Measurements from ENCODE around the gene RAB3B.
"Not testable (repeated sequence)": the region's sequence is repeated elsewhere in the genome, so short reads cannot be mapped to it uniquely, and the experiment has no call there.

RAB3B gene

DNA sequence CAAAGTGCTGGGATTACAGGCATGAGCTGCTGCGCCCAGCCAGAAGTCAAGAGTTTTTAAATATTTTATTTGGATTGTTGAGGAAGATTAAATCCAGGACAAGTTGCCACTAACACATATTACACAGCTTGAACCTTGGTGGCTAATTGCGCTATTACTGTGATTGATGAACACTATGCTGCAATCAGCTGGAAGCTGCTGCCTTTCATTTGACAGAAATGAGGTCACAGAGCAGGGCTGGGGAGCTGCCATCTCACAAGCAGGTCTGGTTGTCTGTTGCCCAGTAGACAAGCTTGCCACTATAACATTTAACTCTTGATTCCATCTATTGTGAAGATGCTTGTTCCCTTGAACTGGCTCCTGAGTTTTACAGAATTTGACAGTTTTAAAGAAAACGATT, 74.5 kb downstream of the RAB3B start:
- DNase-seq: no peak

DNA sequence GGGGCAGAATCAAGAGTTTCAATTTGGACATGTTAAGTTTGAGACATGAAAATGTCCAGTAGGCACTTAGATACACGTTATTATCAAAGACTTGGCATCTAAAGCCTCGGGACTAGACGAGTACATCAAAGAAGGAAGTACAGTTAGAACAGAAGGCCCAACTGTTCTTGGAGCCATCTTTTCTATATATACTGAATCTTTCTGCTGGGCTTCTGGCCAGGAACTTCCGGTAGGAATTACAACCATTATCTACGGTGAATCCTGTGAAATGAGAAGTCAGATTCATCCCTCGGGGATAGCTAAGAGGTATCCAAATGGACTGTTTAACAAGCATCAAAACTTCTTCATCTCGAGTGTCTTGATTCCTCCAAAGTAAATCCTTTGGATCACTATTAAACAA, 77.6 kb downstream of the RAB3B start:
- DNase-seq: no peak

DNA sequence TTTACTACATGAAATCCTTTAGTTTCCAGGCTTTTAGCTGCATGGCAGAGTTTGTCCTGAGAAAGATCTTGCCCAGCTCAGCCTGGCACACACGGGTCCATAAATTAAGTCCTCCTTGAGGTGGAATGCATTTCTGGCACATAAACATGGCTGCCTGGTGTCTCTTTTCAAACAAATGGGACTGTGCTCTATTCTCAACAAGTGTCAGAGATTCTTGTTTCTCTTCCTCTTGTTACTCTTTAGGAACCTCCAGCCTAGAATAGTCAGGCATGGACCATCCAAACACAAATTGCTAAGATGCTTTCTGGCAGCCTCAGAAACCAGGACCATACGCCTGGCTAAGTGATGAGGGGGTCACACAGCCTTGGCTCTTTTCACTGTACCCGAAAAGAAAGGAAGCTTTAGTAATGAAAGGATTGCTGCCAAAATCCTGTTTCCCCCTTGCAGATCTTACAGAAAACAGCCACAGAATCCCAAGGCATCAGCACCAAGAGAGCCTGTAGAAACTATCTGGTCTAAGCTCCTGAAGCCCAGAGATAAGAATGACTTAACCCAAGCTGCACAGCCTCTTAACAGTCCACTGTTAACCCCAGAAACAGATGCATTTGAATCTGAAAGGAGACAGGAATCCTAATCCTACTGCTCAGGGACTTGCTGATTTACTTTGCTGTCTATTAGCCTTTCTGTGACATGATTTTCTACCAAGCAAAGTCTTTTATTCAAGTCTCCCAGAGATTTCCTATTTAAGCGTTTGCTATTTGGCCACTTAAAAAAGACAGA, 80.1 kb downstream of the RAB3B start:
- no peak for DNase-seq

DNA sequence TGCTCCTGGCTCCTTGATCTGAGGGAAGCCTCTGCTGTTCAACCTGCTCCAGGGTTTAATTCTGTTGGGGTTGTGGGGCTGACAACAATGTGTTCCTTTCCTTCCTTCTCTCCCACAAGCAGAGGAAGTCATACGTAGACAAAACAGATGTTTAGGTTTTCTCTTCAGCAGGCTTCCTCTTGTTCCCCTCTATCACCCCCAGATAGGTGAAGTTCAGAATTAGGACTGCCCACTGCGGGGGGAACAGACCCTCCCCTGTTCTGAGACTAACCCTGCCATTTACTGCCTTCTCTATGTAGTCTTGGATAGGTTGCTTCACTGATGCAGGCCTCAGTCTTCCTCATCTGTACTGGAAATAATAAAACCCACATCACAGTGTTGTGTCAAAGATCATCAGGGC, 82.0 kb downstream of the RAB3B start:
- DNase-seq: no peak

DNA sequence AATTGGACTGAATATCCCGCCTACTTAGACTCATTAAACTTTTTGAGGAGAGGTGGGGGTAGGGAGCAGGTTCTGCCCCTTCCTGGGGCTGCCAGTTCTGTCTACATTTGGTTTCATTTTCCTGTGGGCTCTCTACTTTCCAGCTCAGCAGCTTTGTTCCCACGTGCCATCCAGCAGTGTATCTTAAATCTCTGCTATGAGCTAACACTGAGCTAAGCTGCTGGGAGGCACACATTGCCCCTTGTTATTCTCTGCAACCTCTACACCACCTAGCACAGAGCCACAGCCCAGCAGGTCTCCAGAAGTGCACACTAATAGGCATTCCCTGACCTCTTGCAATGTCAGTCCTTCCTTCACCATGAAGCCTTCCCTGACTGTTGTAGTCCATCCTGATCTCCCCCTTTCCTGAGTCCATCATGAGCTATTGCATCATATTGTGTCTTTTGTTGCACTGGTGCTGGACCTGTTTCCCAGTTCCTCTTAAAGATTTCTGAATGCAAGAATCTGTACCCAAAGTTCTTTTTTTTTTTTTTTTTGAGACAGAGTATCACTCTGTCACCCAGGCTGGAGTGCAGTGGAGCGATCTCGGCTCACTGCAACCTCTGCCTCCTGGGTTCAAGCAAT, 83.3 kb downstream of the RAB3B start:
- no peak for DNase-seq

DNA sequence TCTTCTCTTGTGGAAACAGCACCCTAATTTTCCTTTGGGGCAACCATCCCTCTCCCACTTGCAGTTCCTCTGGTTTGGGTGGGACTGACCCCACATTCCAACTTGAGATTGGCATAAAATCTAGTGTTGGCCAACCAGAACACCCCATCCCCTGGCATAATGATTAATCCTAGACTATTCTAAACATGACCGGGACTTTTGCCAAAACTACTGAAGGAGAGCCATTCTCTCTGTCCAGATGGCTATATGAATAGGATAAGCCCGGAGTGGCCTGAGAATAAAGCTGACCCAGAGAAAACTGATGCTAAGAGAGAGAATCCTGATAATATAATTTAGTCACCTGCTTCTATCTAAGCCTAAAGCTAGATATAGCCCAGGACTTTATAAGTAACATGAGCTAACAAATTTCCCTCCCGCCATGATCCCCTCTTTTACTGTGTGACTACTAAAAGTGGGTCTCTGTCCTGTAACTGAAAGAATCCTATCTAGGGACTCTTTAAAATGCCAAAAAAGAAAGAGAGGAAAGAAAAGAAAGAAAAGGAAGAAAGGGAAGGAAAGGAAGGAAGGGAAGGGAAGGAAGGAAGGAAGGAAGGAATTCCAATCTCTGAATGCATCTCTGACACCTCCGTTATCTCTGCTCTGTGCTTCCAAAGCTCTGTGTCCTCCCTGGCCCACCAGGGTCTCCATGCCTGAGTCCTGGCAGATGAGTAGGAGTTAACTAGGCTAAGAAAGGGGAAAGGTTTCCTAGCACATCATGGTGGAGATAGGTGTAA, 84.0 kb downstream of the RAB3B start:
- peak; percentile 66 for DNase-seq

DNA sequence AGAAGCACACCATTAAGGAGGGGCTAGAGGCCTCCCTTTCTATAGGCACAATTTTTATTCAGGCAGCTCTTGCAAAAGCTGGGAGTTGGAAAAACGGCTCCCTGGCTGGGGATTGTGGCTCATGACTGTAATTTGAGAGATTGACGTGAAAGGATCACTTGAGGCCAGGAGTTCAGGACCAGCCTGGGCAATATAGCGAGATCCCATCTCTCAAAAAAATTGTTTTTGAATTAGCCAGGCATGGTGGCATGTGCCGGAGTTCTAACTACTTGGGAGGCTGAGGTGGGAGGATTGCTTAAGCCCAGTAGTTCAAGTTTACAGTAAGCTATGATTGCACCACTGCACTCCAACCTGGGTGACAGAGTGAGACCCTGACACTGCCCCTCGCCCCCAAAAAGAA, 88.0 kb downstream of the RAB3B start:
- DNase-seq: no peak

DNA sequence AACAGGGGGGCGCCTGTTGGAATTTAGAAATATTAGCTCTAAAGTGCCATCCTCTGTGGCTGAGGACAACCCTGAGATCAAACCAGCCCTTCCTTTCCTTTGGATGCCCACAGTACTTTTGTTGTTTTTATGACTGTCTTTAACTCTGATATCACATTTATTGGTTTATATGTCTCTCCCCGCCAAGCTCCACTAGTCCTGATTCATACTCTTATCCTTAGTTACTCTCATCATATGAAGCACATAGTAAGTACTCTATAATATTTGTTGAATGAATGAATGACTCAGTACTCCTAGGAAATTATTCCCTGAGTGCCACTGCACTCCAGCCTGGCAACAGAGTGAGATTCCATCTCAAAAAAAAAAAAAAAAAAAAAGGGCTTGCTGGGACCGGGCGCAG, 89.3 kb downstream of the RAB3B start:
- DNase-seq: no peak

DNA sequence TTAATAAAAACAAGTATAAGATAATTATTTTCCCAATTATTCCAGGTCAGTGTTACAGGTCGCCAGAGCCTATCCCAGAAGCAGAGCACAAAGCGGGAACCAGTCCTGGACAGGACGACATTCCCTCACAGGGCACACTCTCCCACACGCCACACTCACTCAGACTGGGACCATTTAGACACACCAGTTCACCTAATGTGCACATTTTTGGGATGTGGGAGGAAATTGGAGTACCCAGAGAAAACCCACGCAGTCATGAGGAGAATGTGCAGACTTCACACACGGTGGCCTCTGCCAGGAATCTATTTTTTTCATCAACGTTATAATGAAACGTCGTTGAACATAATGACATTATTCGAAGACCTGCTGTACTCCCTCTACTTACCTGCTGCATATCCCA, 91.5 kb downstream of the RAB3B start:
- no peak for DNase-seq

DNA sequence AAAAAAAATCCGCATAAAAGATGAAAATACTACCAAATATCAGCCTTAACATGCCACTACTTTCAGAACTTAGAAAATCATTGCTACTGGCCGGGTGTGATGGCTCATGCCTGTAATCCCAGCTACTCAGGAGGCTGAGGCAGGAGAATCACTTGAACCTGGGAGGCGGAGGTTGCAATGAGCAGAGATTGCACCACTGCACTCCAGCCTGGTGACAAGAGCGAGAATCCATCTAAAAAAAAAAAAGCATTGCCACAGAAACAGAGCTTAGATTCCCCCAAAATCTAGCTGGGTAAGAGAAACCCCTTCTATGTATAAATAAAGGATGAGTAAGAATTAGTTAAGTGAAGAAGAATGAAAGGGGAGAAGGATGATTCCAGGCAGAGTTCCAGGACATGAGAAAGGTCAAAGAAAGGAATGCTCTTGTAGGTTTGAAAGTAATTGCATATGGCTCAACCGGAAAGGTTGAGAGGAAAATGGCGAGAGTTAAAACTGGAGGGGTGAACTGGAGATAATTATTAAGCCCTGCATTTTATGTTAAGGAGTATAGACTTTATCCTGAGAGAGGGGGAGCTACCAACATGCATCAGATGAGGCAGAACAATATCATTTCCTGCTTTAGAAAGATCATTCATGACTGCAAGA, 92.3 kb downstream of the RAB3B start:
- DNase-seq: no peak

DNA sequence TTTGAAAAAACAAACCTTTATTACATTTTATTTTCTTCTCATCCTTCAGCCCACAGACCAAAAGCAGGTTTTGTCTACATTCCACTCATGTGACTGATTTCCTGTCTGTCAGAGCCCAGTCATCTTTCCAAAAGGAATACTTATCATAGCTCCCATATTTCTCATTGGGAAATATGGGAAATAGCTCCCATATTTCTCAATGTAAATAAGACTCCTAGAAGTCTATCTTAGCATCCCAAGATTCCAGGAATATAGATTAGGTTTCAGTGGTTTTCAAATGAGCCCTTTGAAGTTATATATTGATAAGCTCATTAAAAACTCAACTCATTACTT, 92.8 kb downstream of the RAB3B start:
- DNase-seq: no peak

DNA sequence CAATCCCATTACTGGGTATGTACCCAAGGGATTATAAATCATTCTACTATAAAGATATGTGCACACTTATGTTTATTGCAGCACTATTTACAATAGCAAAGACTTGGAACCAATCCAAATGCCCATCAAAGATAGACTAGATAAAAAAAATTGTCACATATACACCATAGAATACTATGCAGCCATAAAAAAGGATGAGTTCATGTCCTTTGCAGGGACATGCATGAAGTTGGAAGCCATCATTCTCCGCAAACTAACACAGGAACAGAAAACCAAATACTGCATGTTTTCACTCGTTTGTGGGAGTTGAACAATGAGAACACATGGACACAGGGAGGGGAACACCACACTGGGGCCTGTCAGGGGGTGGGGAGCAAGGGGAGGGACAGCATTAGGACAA, 95.8 kb downstream of the RAB3B start:
- not testable (repeated sequence) for DNase-seq

DNA sequence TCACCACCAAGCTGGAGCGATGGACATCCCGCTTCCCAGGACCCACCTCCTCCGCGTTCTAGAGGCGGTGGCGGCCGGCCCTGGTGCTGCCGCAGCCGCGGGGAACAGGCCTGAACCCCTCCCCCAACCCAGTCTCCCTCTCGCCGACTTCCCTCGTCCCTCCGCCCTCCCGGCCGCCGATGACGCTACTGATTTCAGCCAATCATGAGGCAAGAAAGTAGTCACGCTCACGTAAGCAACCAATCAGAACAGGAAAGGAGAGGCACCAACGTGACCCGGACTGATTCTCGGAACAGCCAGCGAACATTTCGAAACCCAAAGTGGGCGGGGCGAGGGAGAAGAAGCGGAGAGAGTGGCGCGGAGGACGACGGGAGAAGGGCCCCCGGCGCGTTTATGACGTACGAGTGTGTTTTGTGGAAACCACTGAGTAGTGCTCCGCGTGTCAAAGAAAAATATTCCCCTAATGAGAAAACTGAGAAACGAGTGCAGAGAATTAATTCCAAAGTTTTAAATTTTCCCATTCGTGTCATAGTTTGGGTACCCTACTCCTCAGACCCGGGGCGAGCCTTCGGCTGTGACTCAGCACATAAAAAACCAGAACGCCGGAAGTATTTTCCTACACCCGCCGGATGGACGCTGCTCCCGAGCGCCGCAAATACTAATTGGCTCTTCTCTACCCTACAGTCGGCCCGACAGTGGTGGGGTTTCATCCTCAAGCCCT, 111.7 kb downstream of the RAB3B start, which contains the start of gene NRDC:
Gene NRDC, minus strand, starts transcription at position 112 of the 721 bp plus-strand sequence. CDS start 112 bp downstream, outside the sequence.
- DNase-seq: peak; percentile 98

DNA sequence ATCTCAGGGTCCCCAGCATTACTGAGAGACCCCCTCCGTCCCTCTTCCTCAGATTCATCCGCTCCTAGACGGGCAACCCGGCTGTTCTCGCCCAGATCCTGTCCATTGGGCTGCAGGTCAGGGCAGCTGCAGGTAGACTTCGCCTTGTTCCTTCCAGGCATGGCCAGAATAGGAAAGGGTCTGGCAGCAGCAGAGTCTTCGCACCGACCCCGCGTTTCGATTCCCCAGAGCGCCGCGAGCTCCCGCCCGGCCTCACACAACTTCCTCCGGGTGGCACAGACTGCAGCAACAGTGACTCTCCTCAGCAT, 112.2 kb downstream of the RAB3B start:
- no peak for DNase-seq

DNA sequence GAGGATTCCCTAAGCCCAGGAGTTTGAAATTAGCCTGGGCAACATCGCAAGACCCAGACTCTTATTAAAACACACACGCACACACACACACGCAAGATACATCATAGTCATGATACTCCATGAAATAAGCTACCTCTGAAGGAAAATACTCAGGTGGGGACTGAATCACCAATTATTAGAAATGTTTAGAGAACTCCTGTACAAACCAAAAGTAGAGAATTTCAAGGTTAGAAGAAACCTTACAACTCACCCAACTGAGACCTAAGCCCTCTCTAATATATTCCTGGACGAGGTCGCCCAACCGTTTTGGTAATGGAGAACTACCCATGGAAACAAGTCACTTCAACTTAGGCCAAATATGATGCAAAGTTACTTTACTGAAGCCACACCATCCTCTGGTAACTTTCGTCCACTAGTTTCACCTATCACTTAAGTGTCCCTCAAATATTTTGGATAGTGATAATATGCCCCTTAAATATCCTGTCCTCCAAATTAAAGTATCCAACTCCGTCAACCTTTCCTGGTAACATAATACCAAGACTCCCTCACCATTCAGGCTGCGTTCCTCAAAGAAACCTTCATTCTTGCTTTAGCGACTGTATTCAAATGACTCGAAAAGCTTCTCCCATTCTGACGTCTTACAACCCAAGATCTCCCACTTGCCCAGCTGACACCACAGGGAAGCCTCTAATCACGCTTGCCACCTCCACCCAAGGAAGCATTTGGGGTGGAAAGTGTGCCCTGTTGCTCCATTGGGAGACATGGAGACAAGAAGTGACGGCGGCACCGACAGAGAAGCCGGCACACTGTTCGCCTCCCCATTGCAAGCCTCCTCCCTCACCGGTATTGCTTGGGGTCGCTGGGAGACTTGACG, 112.8 kb downstream of the RAB3B start:
- DNase-seq: no peak

DNA sequence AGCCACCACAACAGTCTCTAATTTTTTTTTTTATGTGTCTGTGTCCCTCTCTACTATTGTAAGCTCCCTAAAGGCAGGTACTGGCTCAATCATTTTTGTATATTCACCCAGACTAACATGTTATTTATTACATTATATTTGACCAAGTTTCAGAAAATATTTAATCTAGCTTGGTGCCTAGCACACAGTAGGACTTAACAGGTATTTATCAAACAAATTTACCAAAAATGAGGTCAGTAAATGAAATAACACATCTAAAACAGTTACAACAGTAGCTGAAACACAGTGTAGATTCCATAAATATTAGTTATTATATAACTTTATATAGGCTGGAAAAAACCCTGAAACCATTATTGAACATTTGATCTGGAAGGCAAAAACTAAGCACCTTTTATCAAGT, 114.7 kb downstream of the RAB3B start:
- DNase-seq: no peak

DNA sequence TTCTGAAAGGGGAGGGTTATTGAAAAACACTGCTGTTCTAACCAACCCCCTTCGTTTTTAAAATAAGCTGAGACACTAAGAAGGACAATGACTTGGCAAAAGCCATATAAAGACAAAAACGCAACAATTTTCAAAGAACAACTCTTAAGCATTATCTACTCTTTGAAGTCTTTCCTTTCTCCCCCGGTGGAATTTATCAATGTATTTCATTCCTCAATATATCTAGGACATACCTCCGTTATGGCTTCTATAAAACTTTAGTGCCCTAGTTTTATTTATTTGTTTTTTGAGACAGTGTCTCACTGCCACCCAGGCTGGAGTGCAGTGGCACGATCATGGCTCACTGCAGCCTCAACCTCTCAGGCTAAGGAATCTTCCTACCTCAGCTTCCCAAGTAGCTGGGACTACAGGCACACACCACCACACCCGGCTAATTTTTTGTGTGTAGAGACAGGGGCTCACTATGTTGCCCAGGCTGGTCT, 115.2 kb downstream of the RAB3B start:
- no peak for DNase-seq

DNA sequence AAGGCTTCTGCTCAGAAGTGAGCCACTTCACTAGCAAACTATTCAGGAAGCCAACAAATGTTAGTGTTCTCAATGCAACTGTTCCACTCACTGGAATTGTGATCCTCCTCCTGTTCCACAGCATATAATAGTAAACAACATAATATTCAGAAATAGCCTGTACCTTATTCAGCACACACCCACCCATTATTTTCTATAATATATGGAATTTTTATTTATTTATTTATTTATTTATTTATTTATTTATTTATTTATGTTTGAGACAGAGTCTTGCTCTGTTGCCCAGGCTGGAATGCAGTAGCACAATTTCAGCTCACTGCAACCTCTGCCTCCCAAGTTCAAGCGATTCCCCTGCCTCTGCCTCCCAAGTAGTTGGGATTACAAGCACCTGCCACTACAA, 117.2 kb downstream of the RAB3B start:
- not testable (repeated sequence) for DNase-seq

DNA sequence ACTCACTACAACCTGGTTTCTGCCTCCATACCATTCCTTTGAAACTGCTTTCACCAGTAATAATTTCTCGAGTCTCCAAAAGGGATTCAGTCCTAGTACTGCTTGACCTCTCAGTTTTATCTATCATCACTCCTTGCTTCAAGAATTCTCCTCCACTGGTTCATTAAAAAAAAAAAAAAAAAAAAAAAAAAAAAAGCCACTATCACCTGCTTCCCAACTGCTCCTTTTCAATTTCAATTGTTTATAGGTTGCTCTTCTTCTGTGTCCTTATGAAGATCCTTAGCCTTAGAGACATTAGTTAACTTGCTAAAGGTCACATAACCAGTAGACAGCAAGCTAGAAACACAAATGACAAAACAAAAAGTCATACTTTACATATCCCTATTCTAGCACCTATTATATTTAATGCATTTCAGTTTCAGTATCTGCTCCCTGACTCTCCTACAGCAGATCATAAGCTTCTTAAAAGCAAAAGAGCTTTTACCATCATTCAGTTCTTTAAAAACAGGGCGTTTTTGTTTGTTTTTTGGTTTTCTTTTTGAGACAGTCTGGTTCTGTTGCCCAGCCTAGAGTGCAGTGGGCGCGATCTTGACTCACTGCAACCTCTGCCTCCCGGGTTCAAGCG, 119.0 kb downstream of the RAB3B start:
- DNase-seq: no peak

DNA sequence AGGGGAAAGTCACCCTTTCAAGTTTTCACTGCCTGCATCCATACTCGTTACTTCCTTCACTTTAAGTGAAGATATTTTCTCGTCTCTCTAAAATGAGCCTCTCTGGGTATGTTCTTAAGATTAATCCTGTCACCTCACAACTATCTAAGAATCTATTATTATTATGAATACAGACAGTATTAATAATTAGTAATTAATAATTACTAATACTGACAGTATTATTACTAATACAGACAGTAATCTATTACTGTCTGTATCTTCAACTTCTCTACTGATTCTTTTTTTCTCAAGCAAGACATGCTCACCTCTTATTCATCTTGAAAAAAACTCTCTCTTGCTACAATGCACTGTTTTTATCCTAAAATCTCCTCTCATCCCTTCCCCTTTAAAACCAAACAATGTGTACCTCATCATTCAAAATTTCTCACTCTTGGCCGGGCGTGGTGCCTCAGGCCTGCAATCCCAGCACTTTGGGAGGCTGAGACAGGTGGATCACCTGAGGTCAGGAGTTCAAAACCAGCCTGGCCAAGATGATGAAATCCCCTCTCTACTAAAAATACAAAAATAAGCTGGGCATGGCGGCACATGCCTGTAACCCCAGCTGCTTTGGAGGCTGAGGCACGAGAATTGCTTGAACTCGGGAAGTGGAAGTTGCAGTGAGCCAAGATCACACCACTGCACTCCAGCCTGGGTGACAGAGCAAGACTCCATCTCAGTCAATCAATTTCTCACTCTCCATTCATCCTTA, 119.7 kb downstream of the RAB3B start:
- DNase-seq: no peak
